Stimulated activated CD4-positive, alpha-beta T cell treated with anti-CD3 and anti-CD28 coated beads, Interleukin-15, amount 100 ng/mL, for 48 hours (primary cell): ENCODE results near the gene PHETA1.

Source experiments
- DNase-seq, 2 donors: peaks; one replicate each; pipeline ENCODE4 v3.0.0-alpha.2; 2020; ENCODE audit warnings: low read depth in 2 of 2

The PHETA1 gene, protein sequence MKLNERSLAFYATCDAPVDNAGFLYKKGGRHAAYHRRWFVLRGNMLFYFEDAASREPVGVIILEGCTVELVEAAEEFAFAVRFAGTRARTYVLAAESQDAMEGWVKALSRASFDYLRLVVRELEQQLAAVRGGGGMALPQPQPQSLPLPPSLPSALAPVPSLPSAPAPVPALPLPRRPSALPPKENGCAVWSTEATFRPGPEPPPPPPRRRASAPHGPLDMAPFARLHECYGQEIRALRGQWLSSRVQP

DNA sequence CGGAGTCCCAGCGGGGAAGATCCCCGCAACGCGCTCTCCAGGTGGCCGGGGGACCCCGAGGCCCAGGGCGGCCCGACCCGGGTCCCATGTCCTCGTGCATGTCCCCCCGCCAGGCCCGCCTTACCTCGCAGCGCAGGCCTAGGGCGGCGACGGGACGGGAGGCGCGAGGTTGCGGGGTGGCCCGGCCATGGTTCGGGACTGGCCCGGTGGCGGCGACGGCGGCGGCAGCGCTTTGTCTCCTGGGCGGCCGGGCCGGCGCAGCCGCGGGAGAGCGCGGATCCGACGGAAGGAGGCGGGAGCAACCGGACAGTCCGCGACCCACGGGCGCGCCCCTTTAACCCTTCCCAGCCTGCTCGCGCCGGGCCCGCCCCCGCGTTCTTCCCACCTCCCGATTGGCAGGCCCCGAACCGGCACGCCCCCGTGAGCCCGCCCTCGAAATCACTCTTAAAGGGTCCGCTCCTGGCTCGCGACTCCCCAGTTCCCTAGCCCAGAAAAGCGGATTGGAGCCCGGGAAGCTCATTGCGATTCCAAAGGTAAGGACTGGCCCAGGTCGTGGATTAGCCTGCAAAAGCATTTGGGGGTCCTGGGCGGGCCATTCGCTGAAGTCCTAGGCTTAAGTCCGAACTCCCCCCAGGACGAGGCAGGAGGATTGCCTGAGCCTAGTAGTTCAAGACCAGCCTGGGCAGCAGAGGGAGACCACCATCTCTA lies at the start of gene PHETA1:
Gene PHETA1 (minus strand): TSS at position 308 of the 708 bp plus-strand sequence. CDS start 5,668 bp downstream, outside the sequence.
- DNase-seq: peak; percentile 53 to 75

DNA sequence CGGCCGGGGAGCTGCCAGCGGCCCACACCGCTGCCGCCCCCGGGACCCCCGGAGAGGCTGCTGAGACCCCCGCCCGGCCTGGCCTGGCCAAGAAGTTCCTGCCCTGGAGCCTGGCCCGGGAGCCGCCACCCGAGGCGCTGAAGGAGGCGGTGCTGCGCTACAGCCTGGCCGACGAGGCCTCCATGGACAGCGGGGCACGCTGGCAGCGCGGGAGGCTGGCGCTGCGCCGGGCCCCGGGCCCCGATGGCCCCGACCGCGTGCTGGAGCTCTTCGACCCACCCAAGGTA lies 49.6 kb upstream of the PHETA1 start:
- no peak for DNase-seq

DNA sequence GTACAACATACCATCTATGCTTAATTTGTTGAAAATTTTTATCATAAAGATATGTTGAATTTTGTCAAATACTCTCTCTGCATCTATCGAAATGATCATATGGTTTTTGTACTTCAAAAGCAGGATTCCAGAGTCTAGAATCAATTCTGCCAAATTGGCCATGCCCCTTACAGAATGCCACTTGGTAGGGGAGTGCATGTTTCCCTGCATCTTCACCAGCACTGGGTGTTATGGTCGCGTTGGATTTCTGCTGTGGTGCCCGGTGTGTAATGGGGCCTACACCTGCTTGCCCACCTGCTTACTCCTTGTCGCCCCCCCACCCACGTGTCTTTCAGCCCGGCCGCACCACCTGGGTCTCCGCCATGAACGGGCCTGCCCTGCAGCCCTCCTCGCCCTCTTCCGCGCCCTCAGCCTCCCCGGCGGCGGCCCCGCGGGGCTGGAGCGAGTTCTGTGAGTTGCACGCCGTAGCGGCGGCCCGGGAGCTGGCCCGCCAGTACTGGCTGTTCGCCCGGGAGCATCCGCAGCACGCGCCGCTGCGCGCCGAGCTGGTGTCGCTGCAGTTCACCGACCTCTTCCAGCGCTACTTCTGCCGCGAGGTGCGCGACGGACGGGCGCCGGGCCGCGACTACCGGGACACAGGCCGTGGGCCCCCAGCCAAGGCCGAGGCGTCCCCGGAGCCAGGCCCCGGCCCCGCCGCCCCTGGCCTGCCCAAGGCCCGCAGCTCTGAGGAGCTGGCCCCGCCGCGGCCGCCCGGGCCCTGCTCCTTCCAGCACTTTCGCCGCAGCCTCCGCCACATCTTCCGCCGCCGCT lies 49.1 kb upstream of the PHETA1 start:
- no peak for DNase-seq

DNA sequence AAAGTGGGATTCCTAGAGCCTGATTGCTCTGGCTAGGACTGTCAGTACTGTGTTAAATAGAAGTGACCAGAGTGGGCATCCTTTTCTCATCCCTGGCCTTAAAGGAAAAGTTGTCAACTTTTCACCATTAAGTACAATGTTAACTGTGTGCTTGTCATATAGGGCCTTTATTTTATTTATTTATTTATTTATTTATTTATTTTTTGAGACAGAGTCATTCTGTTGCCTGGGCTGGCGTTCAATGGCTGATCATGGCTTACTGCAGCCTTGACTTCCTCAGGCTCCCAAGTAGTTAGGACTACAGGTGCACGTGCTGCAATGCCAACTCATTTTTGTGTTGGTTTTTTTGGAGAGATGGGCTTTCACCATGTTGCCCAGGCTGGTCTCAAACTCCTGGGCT lies 48.4 kb upstream of the PHETA1 start:
- no peak for DNase-seq

DNA sequence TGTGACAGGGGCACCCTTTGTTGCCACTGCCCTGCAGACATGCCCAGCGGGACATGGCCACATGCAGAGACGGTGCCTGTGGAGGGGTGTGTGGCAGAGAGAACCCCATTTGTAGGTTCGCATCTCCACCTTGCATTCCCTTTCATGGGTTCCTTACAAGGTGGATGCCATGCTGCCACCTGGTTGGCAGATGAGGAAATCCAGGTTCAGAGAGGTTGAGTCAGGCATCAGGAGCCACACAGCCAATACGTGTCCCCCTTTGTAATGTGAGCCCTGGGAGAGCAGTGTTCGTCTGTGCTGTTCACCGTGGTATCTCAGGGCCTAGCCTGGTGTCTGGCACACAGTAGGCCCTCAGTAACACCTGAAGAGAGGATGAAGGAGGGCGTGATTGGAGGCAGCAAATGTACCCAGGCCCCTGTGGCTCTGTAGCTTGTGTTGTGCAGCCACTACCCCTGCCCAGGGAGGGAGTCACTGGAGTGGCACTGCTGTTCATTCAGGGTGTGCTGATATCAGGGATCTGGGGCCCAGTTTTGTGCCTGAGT lies 45.9 kb upstream of the PHETA1 start:
- DNase-seq: no peak

DNA sequence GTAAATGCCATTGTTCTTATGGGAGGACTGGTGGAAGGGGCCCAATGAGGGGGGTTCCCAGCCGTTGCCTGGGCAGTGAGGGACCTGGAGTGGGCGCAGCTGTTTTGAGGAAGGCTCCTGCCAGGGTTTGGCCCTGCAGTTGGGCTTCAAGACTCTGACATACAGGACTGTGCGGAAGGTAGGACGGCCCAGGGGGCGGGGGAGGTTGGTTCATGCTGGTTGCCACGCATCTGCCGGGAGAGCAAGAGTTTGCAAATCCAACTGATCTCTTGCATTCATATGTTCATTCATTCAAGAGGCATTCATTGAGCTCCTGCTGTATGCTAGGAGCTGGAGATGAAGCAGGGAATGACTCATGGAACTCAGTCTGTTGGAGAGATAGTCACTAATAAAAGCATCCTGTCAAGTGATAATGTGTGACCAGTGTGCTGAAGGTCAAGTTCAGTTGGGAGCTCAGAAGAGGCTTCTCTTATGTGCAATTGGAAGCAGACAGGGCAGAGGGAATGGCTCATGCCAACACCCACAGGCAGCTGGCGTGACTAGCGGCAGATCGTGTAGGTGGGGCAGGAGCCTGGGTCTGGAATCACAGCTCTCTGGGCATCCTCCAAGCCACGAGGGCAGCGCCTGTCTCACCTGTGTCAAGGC lies 44.7 kb upstream of the PHETA1 start:
- no peak for DNase-seq

DNA sequence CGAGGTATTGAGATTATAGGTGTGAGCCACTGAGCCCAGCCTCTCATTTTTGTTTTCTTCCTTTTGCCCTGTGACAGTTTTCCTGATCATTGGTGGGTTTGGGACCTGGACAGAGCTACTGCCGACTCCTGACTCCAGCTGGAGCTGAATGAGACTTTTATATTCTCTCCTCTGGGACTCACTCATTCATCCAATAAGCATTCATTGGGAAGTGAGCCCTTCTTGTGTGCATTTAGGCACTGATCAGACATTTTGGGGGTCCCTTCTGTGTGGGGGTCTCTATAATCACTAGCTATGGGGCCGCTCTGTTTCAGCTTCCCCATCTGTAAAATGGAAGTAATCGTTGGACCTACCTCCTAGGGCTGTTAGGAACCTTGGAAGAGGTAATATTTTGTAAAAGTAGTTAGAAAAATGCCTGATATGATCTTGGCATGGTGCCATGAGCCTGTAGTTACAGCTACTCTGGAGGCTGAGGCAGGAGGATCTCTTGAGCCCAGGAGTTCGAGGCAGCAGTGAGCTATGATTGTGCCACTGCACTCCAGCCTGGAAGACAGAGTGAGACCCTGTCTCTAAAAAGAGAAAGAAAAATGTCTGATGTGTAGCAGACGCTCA lies 44.0 kb upstream of the PHETA1 start:
- DNase-seq: no peak

DNA sequence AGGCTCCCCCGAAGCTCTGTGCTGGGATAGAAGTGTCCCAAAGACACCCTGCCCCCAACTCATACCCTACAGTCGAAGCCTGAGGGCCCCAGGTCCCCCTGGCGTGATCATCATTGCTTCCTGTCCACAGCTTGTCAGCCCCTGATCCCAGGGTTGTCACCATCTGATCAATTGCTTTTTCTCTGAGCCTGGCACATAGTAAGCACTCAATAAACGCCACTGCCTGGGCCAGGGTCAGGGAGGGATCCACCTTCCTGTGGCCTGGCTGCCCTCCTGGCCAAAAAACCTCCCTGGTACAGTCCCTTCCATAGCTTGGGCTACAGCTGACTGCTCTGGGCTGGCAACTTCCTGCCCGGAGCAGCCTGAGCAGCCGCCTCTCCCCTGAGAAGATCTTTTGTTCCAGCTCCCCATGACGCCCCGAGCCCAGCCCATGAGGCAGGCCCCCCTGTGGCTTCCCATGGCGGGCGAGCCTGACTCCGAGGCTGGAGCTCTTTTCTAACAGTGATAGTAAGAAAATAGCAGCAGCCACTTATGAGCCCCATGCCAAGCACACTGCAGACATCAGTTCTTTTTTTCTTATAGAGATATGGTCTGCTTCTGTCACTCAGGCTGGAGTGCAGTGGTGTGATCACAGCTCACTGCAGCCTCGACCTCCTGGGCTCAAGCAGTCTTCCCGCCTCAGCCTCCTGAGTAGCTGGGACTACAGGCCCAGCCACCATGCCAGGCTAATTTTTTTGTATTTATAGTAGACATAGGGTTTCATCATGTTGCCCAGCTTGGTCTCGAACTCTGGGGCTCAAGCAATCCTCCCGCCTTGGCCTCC lies 43.3 kb upstream of the PHETA1 start:
- no peak for DNase-seq

DNA sequence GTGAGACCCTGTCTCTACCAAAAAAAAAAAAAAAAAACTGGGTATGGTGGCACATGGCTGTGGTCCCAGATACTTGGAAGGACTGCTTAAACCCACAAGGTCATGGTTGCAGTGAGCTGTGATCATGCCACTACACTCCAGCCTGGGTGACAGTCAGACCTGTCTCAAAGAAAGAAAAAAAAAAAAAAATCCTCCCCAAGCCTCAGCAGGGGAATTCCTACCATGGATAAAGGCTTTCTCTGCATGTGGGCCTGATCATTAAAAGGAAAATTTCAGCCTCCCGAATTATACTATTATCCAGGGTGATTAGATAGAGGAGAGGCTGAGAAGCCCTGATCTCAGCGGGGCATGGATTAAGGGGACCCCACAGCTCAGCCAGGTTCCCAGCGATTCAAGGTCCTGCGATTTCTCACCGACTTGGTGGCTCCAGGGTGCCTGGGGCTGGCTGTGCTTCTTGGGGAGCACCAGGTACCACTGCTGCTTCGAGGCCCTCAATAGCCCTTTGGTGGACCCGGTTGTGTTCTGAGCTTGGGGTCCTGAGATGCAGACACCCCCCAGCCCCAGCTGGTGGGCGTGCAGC lies 42.4 kb upstream of the PHETA1 start:
- no peak for DNase-seq

DNA sequence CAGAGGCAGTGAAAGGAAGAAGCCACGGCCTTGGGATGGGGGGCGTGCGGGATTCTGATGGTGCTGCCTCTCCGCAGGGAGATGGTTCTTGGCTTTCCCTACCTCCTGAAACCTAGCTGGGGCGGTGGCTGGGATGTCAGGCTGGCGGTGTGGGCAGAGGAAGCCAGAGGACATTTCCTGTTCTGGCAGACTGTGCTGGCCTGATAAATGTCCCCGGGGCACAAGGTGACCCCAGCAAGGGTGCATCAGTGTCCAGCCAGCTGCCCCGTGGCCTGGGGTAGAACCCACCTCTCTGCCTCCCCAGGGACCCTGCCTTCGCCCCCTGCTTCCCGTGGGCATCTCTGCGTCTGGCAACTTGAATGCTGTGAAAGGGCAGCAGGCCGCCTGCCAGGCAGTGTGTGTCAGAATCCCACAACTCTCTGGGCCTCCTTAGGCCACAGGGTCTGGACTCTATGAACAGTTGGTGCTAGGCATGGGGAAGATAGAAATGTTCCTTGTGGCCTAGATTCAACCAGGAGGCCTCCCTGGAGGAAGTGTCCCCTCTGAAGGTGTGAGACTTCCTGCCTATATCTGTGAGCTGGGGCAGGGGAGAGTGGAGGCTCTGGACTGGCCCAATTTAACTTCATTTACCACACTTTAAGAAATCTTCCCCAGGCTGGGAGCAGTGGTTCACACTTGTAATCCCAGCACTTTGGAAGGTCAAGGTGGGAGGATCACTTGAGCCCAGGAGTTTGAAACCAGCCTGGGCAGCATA lies 41.7 kb upstream of the PHETA1 start:
- DNase-seq: no peak

DNA sequence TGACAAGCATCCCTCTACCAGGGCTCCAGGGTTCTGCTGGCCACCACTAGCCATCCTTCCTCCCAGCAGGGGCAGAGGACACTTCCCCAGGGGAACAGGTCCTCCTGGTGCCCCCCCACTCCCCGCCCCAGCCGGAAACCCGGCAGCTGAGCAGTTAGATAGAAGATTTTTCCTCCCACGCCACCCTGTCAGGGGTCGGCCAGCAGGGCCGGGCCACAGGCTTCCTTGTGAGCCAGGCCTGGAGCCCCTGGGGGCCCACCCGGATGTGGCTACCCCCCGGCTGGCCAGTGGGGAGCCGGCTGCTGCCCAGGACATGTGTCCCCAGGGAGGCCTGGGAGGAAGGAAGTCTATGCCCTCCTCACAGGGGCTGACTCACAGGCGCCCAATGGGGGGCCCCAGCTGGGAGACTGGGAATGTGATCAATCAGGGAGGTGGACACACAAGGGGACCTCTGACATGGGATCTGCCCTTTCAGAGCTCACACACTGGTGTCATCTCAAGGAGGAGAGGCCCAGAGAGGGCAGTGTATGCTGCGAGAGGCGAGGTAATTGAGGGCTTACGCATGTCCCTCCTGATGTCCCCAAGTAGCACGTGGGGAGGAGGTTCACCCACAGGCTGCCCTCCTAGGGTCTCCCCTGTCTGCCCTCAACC lies 41.0 kb upstream of the PHETA1 start:
- no peak for DNase-seq

DNA sequence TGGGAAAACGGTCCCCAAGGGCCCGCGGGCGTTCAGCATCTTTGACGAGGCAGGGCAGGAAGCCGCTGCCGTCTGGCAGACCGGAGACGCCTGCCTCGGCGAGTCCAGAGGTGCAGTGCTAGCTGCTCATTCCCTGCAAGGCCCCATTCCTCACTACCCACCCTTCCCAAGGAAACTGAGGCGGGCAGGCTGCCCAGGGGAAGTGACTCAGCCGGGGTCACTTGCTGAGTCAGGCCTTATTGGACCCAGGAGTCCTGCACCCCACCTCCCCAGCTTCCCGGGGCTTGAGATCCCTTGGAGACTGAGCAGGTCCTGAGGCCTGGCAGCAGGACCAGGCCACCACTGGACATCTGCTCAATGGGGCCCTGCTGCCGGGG lies 40.5 kb upstream of the PHETA1 start:
- DNase-seq: no peak

DNA sequence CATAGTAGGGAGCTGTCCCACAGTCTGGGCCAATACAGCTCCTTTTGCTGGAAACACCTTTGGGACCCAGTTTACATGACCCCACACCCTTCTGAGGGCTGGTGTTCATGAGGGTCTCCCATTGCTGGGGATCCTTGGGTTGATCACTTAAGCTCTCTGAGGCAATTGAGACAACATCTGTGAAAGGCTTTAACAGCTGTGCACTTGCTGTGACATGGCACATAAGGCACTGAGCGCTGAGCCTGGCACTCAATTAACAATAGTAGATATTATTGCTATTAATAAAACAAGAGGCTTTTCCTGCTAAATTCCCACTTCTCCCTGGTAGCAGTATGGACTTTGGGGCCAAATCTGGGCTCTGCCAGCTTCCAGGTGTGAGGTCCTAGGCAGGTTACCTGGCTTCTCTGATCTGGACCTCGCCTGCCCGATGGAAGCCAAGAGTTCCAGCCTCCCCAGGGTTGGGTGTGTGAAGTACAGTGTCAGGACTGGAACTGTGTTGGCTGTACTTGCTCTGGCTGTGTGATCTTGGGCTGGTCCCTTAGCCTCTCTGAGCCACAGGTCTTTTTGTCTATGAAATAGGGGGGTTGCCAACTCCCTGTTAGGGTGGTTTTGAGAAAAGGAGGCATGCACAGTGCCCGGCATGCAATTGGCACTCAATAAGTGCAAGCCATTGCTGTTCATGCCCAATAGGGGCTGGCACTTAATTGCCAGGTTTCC lies 39.9 kb upstream of the PHETA1 start:
- DNase-seq: no peak

DNA sequence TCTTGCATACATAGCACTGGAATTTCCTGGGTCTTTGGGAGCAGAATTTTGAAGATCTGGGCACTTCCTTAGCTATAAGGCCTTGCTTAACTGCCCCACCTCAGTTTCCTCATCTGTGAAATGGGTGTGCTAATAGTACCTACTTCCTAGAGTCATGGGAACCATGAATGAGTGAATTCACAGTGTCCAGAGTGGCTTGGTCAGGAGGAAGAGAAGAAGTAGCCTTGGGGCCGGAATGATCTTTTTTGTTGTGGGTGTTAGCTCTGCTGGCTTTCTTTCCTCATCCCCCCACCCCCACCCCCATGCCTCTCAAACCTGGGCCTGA lies 39.2 kb upstream of the PHETA1 start:
- no peak for DNase-seq

DNA sequence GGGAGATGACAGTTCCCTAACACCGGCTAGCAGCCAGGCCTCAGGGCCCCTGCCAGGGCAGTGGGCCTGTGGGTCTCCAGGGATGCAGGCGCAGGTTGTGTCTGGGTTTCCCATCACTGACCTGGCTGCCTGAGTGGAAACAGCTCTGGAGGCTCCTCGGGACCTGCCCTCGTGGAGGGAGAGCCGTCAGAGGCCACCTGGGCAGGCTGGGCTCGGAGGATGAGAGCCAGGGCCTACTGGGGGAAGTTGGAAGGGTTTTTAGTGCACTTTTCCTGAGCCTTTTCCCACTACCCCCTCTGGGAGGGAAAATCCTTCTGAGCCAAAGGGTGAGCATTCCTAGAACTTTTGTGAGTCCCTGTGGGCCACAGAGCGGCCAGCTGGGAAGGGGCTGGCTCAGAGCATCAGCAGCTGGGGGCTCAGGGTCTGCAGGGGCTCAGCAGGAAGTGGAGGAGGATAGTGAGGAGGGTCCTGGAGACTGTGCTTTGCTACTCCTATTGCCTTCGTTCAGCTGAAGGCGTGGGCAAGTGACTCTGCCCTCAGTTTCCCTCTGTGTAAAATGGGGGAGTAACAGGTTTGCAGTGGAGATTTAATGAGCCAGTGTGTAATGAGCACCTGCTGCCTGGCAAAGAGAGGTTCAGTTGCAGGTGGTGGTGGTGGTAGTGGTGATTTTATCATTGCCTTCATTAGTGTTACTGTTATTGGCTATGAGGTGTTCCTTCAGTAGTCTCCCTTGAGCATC lies 38.7 kb upstream of the PHETA1 start:
- DNase-seq: no peak

DNA sequence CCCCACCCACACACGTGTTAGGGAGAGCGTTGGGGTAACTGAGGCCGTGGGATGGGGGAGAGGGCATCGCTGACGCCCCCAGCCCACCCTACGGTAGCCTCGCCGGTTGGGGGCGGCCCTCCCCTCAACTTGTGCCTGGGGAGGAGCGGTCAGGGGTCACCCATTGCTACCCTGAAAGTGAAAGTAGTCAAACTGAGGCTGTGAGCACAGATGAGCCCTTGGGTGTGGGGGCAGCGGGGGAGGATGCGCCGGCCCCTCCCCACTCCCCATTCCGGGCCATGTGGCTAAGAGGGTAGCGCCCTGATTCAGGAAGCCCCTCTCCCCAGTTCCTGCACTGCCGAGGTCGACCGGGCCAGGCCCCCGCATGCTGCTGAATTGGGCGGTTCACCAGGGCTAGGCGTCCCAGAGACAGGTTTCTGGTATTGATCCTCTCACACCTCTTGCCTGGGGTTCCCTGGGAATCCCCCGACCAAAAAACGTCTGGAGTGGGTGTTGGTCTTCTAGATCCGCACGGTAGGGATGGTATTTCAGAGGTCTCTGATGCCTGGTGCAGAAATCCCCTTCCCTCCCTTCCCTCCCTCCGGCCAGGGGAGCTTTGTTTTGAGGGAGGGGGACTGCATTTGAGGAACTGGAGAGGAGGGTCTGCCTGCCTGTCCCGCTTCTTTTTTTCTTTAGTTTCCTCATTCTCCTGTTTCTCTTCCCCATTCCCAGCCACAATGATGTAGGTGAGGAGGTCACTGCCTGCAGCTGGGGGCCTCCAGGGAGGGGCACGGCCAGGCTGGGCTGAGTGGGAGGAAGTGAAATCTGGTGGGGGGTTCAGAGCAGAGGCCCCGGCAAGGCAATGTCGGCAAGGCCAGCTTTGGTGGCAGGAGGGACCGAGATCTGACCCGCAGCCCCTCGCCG lies 37.8 kb upstream of the PHETA1 start:
- no peak for DNase-seq

DNA sequence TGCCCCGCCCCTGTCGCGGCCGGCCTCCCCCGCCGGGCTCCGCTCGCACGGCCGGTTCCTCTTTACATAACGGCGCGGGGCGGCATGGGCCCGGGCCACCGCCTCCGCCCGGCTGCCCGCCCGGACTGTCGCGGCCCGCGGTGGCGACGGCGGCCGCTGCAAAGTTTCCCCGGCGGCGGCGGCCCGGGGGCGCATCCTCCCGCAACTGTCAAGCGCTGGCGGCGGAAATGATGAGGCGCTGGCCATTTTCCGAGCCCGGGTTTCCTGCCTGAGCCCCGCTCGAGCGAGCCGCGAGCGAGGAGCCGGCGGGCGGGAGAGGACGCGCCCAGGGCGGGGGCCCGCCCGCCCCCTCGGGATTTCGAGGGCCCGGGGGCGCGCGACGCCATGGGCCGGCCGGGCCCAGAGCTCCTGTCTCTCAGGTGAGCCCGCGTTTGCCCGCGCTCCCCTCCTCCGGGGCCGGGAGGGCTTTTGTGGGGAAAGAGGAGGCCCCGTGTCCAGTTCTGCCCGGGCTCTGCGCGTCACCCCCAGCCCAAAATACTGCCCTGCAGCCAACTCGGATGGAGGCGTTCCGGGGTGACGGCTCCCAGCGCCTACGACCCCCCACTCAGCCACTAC lies 37.1 kb upstream of the PHETA1 start, which contains the start of gene SH2B3:
Gene SH2B3 (plus strand): TSS at position 65 of the 615 bp plus-strand sequence. CDS start 12,223 bp downstream, outside the sequence.
- DNase-seq: peak; percentile 58 to 66
